C4-2B (cell line): ENCODE results near the gene KCNK7.

Experiments
- CTCF ChIP-seq: fragments of 450-650 bp; conservative IDR thresholded peaks from 2 replicates; pipeline ENCODE4 v1.5.1; 2017; ENCODE audit warnings: mild to moderate bottlenecking
- ZFX ChIP-seq: fragments of 450-650 bp; IDR thresholded peaks from 2 replicates; pipeline ENCODE4 v1.6.1; 2017

- no peak for TF ChIP-seq CTCF
- no peak for TF ChIP-seq ZFX
Observed at GRCh38 chr11:65573391-65574079, 22.1 kb downstream of the KCNK7 start.
